ENCODE measurements around the gene IFNGR1.

GRCh38 chr6:137240168-137240567 lies 21.0 kb upstream of the IFNGR1 start:
- no peak for TF ChIP-seq CTCF (IDR thresholded peaks at IDR 0.05; ENCODE audit: low read length)
- no peak for TF ChIP-seq EZH2 (optimal IDR thresholded peaks at IDR 0.05; ENCODE audit: low read depth, low read length)
- no peak for TF ChIP-seq EZH2phosphoT487 (IDR thresholded peaks at IDR 0.05; ENCODE audit: low read length)
